ENCODE measurements around the gene CASK.
"Not testable (repeated sequence)": the region's sequence is repeated elsewhere in the genome, so short reads cannot be mapped to it uniquely, and the experiment has no call there.

Gene CASK

GRCh38 chrX:41608244-41608643 lies 315.1 kb downstream of the CASK start:
- no peak for DNase-seq

GRCh38 chrX:41607264-41607832 lies 316.0 kb downstream of the CASK start:
- DNase-seq, result no peak

GRCh38 chrX:41606057-41606456 lies 317.3 kb downstream of the CASK start:
- DNase-seq, result not testable (repeated sequence)

GRCh38 chrX:41604766-41605543 lies 318.4 kb downstream of the CASK start:
- no peak for DNase-seq

GRCh38 chrX:41604177-41604576 lies 319.2 kb downstream of the CASK start:
- no peak for DNase-seq

- DNase-seq, result peak; percentile 21
Measured at GRCh38 chrX:41603596-41603995, 319.8 kb downstream of the CASK start.

- no peak for DNase-seq
Measured at GRCh38 chrX:41602816-41603345, 320.5 kb downstream of the CASK start.

GRCh38 chrX:41600291-41600690 lies 323.1 kb downstream of the CASK start:
- DNase-seq, result peak; percentile 60

- DNase-seq, result no peak
Measured at GRCh38 chrX:41599507-41599906, 323.8 kb downstream of the CASK start.

- DNase-seq, result peak; percentile 36
Measured at GRCh38 chrX:41596596-41596995, 326.8 kb downstream of the CASK start.

- no peak for DNase-seq
Measured at GRCh38 chrX:41594634-41595033, 328.7 kb downstream of the CASK start.

GRCh38 chrX:41591906-41592305 lies 331.4 kb downstream of the CASK start:
- DNase-seq, result no peak

GRCh38 chrX:41590641-41591040 lies 332.7 kb downstream of the CASK start:
- DNase-seq, result no peak

- DNase-seq, result peak; percentile 64
Measured at GRCh38 chrX:41589634-41590270, 333.6 kb downstream of the CASK start.

- DNase-seq, result no peak
Measured at GRCh38 chrX:41588271-41588670, 335.1 kb downstream of the CASK start.

- no peak for DNase-seq
Measured at GRCh38 chrX:41580423-41581064, 342.8 kb downstream of the CASK start.

GRCh38 chrX:41563876-41564275 lies 359.5 kb downstream of the CASK start:
- DNase-seq, result no peak

GRCh38 chrX:41561045-41561444 lies 362.3 kb downstream of the CASK start:
- peak; percentile 53 for DNase-seq

GRCh38 chrX:41559235-41560052 lies 363.9 kb downstream of the CASK start:
- peak; percentile 64 for DNase-seq

- DNase-seq, result no peak
Measured at GRCh38 chrX:41558531-41558930, 364.8 kb downstream of the CASK start.

GRCh38 chrX:41556958-41557357 lies 366.4 kb downstream of the CASK start:
- DNase-seq, result no peak

- DNase-seq, result no peak
Measured at GRCh38 chrX:41553688-41554087, 369.7 kb downstream of the CASK start.

GRCh38 chrX:41548411-41548810 lies 374.9 kb downstream of the CASK start:
- DNase-seq, result no peak

Data from kidney glomerular epithelial cell (primary cell).